ENCODE data around the gene CCDC178.

- TF ChIP-seq RAD21 (IDR thresholded peaks at IDR 0.05; ENCODE audit: low read depth), result no peak
- no peak for TF ChIP-seq POLR2AphosphoS5 (IDR thresholded peaks at IDR 0.05; ENCODE audit: low read depth, low read length)
- no peak for TF ChIP-seq POLR2A (IDR thresholded peaks at IDR 0.05; ENCODE audit: borderline replicate concordance, extremely low read depth, insufficient read depth, insufficient read length)
- TF ChIP-seq, protein P1, sequence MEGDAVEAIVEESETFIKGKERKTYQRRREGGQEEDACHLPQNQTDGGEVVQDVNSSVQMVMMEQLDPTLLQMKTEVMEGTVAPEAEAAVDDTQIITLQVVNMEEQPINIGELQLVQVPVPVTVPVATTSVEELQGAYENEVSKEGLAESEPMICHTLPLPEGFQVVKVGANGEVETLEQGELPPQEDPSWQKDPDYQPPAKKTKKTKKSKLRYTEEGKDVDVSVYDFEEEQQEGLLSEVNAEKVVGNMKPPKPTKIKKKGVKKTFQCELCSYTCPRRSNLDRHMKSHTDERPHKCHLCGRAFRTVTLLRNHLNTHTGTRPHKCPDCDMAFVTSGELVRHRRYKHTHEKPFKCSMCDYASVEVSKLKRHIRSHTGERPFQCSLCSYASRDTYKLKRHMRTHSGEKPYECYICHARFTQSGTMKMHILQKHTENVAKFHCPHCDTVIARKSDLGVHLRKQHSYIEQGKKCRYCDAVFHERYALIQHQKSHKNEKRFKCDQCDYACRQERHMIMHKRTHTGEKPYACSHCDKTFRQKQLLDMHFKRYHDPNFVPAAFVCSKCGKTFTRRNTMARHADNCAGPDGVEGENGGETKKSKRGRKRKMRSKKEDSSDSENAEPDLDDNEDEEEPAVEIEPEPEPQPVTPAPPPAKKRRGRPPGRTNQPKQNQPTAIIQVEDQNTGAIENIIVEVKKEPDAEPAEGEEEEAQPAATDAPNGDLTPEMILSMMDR (IDR thresholded peaks at IDR 0.05 in 2 of 3, conservative IDR thresholded peaks at IDR 0.05 in 1 of 3; ENCODE audit: borderline replicate concordance in 1 of 3, insufficient read depth in 1 of 3, low read depth in 2 of 3, low read length in 2 of 3), result no peak
- no peak for TF ChIP-seq EZH2phosphoT487 (IDR thresholded peaks at IDR 0.05; ENCODE audit: borderline replicate concordance)
- TF ChIP-seq ATF3 (IDR thresholded peaks at IDR 0.05), result no peak
- no peak for TF ChIP-seq SP1 (IDR thresholded peaks at IDR 0.05; ENCODE audit: low read depth)
- no peak for TF ChIP-seq CEBPB (IDR thresholded peaks at IDR 0.05; ENCODE audit: low read depth)
- no peak for TF ChIP-seq REST (IDR thresholded peaks at IDR 0.05; ENCODE audit: low read depth)
Measured at GRCh38 chr18:32905651-32906050, 534.9 kb downstream of the CCDC178 start.

Data from HCT116 (cell line).